ENCODE data around the gene IPO13.

The IPO13 gene

DNA sequence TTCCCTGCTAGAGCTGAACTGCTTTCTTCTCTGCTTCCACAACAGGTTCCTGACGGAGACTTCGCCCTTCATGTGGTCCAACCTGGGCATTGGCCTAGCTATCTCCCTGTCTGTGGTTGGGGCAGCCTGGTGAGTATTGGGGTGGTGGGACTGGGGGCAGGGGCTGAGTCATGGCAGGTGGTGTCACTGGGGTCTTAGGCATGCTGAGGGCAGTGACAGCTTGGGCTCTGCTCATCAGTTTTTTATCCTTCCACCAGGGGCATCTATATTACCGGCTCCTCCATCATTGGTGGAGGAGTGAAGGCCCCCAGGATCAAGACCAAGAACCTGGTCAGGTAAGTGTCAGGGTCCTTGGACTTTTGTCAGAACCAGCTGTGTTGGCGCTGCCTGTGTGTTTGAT is 29.3 kb downstream of the IPO13 start:
- no peak for DNase-seq

DNA sequence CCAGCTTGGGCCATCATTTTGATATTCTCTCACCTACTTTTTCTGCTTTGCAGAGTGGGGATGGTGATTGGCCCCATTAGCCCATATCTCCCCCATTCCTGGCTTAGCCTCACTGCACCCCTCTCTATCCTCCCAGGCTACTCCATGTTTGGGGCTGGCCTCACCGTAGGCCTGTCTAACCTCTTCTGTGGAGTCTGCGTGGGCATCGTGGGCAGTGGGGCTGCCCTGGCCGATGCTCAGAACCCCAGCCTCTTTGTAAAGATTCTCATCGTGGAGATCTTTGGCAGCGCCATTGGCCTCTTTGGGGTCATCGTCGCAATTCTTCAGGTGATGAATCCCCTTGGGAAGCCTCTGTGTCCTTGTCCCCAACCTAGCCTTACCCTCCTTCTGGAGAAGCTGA is 30.1 kb downstream of the IPO13 start:
- no peak for DNase-seq

DNA sequence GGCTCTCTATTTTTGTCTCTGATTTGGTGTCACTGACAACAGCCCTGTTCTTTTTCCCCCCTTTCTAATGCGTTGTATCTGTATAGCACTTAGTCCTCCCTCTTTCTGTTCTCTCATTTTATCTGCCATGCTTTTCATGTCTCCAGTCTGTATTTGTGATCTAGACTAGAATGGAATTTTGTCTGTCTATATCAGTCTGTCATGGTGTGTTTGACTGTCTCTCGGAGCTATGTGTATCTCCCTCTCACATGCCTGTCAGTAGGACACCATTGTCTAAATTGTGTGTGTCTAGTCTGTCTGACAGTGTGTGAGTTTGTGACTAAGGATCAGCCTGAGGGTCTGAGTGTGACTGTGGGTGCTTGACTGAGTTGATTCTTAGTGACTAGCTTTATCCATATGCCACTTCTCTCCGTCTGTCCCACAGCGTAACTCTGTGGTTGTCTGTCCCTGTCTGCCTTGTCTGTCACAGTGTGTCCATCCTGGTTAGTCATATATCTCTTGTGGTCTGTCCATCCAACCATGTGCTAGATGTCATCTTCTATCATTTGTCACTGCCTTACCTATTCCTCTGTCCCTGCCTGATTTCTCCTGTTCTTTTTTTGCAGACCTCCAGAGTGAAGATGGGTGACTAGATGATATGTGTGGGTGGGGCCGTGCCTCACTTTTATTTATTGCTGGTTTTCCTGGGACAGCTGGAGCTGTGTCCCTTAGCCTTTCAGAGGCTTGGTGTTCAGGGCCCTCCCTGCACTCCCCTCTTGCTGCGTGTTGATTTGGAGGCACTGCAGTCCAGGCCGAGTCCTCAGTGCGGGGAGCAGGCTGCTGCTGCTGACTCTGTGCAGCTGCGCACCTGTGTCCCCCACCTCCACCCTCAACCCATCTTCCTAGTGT is 30.9 kb downstream of the IPO13 start:
- DNase-seq, result no peak

DNA sequence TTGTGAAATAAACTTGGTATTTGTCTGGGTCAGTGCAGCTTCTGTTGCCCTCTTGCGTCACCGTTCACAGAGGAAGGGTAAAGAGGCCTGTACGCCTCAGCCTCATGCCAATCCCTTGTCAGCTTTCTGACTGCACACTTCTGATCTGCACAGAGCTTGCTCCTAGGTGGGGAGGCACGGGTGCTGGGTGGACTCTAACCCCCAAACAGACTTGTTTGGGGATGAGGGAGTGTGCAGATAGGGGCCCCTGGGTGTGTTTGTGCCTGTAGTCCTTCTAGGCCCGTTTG is 31.5 kb downstream of the IPO13 start:
- DNase-seq, result no peak

DNA sequence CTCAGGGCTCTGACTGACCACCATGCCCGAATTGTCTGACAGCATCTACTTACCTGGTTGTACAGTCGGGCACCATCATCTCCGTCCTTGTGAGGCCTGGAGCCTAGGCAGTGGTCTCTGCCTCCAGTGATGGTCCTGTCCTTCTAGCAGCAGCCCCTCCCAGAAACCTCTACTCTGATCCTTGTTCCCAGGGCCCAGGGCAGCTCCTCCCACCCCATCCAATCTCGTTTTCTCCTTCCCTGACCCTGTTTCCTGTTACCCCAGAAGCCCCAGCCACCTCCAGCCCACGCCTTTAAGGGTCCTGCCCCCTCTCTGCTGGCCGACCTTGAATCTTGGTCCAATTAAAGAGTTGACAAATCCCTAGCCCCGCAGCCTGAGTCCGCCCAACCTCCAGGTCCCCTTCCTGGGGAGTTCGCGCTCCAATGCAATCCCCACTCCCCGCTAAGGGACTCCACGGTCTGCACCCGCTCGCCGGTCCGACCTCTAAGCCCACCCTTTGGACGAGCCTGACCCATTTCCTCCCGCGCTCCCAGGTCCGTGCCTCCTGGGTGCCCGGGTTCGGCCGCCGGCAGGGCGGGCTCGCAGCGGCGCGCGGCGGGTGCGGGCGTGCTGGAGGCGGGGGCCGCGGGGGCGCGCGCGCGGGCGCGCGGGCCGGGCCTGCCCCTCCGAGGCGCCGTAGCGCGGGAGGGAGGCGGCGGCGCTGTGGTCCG is 32.0 kb downstream of the IPO13 start, which contains the start of gene B4GALT2:
Gene B4GALT2, plus strand, starts transcription at position 660 of the 710 bp plus-strand sequence. CDS start 1,951 bp downstream, outside the sequence.
- DNase-seq, result no peak

DNA sequence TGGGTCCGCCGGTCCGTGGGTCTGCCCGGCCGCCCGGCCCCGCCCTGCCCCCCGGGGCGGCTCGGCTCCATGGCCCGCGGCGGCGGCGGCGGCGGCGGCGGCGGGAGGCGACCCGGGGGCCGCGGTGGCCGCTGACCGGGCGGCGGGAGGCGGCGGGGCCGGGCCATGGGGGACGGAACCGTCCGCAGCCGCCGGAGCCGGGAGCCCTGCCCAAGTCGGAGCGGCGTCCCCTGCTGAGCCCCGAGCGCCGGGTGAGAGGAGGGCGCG is 32.4 kb downstream of the IPO13 start:
- DNase-seq, result no peak

DNA sequence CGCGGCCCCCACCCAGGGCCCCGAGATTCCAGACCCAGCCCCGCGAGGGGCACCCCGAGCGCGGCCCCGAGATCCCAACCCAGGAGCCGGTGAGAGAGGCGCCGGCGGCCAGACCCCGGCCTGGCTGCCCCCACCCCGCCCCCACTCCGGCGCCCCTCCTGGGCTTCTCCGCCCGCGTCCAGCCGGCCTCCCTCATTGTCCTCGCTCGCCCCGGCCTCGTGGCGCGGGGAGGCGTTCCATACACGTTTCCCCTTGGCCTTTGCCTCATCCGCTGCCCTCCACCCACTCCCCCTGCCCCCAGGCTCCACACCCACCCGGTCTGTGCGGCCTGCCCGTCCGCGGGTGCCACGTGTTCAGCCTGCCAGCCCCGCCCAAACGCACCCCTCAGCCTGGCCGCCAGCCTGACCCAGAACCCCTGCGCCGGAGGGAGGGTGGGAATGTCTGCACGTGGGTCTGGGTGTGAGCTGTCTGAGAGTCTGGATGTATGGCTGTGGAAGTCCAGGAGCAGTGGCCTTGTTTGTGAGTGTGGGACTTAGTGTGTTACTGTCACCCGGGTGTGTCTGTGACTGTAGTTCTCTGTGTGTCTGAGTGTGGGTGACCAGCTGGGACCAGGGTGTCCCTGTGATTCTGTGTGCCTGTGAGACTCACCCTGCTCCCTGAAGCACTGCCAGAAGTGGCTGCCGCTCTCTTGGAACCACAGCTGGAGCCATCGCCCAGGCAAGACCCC is 32.9 kb downstream of the IPO13 start:
- no peak for DNase-seq

DNA sequence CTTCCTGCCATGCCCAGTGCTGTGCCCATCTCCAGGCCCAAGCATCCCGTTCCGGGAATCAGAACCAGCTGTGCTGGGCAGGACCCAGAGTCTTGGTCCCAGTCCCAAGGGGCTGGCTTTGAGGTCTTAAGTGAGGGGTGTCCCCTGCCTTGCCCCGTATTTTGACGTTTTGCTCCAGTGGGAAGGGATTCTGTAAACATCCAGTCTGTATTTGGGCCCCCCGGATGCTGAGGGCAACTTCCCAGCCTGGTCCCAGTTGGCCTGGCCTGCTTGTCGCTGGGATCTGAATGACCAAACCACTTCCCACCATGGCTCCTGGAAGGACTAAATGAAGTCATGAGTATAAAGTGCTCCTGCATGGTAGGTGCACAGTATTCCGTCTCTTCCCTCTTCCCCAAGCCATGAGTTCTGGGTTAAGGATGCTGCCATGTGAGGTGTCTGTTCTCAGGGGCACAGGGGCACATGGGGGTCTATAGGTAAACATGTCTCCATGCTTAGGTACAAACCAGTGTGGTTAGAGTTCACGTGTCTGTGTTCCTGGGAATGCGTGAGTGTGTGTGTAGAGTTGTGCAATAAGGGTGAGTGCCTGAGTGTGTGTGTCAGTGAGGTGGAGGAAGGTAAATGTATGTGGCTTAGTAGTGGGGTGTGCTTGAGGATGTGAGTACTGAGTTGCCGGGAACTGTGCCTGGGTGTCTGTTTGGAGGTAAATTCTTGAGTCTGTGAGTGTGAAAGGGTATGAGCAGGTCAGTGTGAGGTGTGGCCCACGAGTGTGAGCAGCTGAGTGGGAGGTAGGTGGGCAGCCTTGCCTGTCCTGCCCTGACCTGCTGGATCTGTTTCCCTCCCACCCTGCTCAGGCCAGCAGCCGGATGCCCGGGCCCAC is 33.7 kb downstream of the IPO13 start:
- DNase-seq, result no peak

DNA sequence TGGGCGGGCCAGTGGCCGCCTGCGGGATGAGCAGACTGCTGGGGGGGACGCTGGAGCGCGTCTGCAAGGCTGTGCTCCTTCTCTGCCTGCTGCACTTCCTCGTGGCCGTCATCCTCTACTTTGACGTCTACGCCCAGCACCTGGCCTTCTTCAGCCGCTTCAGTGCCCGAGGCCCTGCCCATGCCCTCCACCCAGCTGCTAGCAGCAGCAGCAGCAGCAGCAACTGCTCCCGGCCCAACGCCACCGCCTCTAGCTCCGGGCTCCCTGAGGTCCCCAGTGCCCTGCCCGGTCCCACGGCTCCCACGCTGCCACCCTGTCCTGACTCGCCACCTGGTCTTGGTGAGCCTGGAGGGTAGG is 34.4 kb downstream of the IPO13 start:
- no peak for DNase-seq

DNA sequence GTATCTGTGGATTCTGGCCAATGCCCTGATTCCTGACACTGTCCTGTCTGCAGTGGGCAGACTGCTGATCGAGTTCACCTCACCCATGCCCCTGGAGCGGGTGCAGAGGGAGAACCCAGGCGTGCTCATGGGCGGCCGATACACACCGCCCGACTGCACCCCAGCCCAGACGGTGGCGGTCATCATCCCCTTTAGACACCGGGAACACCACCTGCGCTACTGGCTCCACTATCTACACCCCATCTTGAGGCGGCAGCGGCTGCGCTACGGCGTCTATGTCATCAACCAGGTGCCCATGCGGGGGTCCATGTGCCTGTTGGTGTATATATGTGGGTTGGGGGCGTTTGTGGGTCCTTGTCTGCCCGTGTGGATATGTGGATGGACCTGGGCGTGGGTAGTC is 34.9 kb downstream of the IPO13 start:
- DNase-seq, result no peak

DNA sequence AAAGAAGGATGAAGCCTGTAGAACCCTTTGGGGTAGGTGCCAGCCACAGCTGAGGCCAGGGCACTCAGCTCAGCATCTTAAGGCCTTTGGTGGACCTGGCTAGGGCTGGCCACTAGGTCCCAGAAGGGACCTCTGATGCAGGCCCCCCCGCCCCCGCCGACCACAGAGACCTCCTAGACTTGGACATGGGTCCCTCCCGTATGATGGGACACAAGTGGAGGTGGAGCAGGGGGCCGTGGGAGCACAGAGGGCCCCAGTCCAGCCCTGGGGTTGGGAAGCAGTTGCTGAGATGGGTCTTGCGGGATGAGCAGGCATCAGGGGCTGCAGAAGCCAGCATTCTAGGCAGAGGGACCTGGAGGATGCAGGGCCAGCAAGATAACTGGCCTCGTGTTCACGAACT is 35.5 kb downstream of the IPO13 start:
- no peak for DNase-seq

DNA sequence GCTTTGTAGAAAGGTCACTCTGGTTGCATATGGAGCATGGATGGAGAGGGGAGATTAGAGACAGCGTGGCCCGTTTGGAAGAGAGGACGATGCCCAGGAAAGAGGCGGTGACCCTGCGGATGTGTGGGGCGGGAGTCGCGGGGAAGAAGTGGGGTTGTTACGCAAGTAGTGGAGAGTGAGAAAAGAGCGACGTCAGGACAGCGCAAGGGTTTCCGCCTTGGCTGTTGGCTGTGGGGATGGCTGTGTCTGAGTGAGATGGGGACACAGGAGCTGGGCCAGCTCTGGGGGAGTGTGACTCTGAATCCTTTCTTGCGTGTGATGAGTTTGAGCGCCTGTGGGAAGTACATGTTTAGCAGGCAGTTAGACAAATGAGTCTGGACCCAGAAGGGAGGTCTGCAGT is 36.1 kb downstream of the IPO13 start:
- DNase-seq, result no peak

DNA sequence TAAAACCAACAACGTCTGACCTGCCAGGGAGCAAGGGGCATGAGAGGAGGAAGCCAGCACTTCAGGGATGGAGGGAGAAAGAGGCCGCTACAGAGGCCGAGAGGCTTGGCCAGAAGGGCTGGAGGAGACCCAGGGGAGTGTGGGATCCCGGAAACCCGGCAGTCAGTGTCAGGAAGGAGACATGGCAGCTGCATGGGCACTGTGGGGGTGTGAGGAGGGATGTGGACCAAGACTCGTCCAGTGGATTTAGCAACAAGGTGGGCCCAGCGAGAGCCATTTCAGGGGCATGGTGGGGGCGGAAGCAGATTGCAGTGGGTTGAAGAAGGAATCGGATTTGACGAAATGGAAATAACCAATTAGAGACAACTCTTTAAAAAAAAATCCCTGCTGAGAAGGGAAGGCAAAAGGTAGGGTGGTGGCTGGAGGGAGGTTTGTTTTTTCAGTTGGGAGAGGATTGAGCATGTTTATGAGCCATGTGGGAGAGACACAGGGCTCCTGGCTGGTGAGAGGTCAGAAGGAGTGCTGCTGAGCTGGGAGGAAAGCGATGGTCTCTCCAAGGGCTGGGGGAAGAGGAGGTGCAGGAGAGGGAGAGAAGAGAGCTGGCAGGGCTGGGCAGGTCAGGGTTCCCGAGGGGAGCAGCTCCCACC is 36.6 kb downstream of the IPO13 start:
- DNase-seq, result no peak

DNA sequence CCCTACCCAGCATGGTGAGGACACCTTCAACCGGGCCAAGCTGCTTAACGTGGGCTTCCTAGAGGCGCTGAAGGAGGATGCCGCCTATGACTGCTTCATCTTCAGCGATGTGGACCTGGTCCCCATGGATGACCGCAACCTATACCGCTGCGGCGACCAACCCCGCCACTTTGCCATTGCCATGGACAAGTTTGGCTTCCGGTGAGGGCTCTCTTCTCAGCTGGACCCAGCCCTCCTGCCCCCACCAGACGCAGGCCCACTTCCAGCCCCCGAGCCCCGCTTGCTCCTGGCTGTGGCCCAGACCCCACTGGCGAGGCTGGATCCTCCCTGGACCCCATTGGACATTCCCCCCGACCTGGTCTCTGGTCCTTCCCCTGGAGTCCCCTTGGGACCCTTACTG is 38.1 kb downstream of the IPO13 start:
- DNase-seq, result no peak

DNA sequence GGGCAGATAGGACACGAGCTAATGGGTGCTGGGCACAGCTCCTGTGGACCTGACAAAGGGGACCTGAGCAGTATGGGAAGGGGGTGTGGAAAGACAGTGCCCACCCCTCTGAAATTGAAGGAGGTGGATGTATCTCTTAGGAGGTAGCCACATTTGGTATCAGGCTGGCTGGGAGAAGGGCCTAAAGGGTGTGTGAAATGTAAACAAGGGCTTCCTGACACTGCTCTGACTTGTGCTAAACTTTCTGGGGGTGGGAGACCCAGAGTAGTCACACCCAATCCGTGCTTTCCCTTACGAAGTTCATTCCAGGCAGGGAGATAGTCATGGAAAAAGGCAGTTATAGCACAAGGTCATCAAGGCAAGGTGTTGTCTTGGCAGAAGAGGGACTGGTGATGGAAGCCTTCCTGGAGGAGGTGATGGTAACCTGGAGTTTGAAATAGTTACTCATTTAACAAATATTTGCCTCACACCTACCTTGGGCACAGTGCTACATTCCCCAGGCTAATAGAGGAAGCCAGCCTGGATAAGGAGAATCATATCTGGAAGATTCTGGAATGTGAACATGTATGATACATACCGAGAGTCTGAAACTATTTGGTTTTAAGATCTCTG is 39.3 kb downstream of the IPO13 start:
- DNase-seq, result no peak

DNA sequence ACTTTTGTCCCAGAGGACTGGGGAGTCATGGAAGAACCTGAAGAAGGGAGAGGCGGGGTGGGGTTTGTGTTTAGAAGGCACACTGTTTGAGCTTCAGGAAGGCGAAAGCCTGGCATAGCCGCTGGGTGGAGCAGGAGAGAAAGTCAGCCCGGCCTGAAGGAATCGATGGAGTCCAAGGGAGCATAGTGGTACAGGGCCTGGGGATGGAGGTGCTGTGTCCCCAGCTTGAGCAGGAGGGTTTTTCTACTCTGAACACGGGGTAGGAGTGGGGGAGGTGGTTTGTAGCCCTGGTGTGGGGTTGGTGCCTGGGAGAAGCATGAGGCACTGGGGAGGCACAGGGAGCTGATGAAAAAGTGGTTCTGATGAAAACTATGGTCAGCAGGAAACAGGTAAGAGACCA is 40.0 kb downstream of the IPO13 start:
- no peak for DNase-seq

DNA sequence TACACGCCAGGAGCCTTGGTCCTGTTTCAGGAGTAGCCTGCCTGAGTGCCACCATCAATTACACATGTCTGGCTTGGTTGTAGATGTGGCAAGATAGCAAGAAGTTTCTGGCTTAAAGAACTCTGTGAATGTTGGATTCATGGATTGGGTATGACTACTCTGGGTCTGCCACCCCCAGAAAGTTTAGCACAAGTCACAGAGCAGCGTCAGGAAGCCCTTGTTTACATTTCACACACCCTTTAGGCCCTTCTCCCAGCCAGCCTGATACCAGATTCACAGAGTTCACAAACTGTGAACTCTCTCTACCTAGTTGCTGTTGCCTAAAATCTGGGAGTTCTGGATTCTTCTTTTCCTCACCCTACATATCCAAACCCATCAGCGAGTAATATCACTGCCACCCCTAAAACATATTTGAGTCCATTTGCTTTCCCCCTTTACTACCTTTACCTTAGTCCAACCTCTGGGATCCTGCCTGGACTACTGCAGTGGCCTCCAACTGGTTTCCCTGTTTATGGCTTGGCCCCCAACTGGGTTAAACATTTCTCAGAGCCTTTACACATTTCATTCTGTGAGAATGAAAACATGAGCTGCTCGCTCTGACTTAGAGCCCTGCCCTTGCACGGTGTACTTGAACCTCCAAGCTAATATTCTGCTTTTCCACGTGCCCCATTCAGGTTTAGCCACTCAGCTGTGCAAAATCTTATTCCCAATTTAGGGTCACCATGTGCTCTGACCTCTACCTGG is 40.6 kb downstream of the IPO13 start:
- DNase-seq, result no peak

DNA sequence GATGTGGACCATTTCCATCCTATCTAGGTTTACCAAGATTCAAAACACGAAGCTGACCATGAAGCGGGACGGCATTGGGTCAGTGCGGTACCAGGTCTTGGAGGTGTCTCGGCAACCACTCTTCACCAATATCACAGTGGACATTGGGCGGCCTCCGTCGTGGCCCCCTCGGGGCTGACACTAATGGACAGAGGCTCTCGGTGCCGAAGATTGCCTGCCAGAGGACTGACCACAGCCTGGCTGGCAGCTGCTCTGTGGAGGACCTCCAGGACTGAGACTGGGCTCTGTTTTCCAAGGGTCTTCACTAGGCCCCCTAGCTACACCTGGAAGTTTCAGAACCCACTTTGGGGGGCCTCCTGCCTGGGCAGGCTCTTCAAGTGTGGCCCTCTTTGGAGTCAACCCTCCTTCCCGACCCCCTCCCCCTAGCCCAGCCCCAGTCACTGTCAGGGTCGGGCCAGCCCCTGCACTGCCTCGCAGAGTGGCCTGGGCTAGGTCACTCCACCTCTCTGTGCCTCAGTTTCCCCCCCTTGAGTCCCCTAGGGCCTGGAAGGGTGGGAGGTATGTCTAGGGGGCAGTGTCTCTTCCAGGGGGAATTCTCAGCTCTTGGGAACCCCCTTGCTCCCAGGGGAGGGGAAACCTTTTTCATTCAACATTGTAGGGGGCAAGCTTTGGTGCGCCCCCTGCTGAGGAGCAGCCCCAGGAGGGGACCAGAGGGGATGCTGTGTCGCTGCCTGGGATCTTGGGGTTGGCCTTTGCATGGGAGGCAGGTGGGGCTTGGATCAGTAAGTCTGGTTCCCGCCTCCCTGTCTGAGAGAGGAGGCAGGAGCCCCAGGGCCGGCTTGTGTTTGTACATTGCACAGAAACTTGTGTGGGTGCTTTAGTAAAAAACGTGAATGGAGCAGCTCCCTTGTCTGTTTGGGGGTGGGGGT is 43.8 kb downstream of the IPO13 start:
- no peak for DNase-seq

DNA sequence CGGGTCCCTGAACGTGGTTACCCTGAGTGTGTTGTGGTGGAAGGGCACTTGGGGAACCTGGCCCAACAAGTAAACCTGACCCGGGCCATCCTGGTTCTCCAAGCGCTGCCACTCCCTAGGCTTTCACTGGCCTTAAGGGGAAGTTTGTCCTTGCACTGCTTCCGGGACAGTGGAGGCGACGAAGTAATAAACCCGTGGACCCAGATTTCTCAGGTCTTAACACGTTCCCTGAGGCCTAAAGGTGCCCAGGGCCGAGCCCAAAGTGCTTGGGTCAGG is 44.4 kb downstream of the IPO13 start:
- DNase-seq, result no peak

DNA sequence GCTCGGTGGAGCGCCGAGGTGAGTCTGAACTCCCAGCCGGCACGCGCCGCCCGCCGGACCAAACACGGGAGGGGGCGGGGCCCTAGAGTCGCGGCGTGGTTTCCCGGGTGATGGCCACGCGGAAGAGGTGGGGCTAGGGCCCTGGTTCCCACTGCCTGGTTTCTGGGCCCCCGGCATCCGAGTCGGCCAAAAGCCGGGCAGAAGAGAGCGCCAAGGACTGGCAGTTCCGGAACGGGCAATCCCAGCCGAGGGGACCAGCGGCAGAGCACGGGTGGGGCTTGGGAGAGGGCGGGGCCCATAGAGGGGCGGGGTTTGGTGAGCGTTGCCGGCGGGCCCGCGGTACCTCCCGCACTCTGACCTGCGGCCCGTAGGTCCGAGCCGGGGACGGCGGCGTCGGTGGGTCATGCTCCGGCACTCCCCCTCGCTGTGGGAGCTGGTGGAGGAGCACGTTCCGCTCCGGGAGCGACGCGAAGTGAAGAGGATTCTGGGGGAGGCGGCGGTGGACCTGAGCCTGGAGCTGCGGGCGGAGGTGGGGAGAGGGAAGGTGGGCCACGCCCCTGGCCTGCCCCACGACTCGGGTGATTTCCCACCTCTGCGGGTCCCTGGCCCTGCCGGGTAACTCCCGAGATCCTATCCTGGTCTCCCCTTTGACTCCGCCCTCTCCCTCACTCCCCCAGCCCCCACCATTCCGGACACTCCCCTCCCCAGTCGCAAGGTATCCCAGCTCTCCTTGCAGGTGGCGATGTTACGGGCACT is 44.9 kb downstream of the IPO13 start, which contains the start of gene CCDC24:
Gene CCDC24, plus strand, starts transcription at position 124 of the 756 bp plus-strand sequence. Its CDS starts 280 bp downstream, at position 404.
- DNase-seq, result peak; percentile 55

Measured in GDM1 (cell line).